ENCODE measurements around the gene COMMD9.

The COMMD9 gene

DNA sequence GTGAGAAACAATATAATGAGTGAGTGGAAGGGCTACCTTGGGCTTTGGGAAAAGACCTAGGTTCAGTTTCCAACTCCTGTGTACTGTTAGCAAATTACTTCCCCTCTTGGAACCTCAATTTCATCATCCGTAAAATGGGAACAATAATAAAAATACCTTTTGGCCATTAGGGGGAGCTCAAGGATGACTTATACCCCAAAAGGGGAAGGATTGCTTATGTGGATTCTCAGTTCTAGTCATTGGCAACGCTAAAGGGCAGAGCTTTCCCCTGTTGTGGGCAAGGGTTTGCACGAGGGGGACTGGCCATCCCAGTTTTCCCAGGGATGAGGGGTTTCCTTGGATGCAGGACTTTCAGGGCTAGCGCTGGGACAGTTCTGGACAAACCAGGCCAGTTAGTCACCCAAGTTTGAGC is 3.1 kb upstream of the COMMD9 start:
- Histone ChIP-seq H3K9ac (ENCODE audit: low read length) (no peak overlapping the region), H3K27me3 (ENCODE audit: control insufficient read depth in 1 of 2, insufficient read depth in 2 of 2, low read length in 2 of 2) (no peaks in the 10 kb centered on the region), H3K4me1 (ENCODE audit: insufficient read depth, low read length) (peaks cover 7% of the 10 kb centered on the region), H3K9me3 (ENCODE audit: low read length) (no peaks in the 10 kb centered on the region), H3K27ac (ENCODE audit: low read depth, low read length) (no peak overlapping the region), H3K36me3 (ENCODE audit: insufficient read depth, low read length) (no peaks in the 10 kb centered on the region), H3K4me3 (ENCODE audit: low read depth in 1 of 2, low read length in 2 of 2) (no peak overlapping the region)

DNA sequence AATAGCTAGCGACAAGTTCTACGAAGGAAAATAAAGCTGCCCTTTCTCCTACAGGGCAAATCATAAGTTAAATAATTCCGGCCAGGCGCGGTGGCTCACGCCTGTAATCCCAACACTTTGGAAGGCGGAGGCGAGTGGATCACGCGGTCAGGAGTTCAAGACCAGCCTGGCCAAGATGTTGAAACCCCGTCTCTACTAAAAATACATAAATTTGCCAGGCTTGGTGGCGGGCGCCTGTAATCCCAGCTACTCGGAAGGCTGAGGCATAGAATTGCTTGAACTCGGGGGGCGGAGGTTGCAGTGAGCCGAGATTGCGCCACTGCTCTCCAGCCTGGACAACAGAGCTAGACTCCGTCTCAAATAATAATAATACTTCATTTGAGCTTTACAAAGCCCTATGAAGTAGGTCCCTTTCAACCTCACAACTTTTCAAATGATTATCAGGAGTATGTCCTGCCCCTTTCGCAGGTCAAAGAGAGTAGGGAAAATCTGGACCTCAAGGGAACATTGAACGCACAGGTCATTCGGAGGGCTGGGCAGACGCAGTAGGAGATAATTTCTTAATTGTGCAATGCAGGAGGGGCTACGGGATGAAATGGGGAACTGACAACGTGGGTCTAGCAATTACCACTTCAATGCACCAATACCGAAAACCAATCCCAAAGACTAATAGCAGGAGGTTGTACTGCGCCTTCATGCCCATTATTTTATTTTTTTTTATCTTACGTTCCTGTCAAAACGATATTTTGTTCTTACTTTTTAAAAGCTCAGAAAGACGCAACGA is 590 bp downstream of the COMMD9 start:
- Histone ChIP-seq H3K9ac (ENCODE audit: low read length) (no peak overlapping the region), H3K9me3 (ENCODE audit: low read length) (no peaks in the 10 kb centered on the region), H3K4me3 (ENCODE audit: low read depth in 1 of 2, low read length in 2 of 2) (peak overlapping the region; percentile 92), H3K36me3 (ENCODE audit: insufficient read depth, low read length) (no peaks in the 10 kb centered on the region), H3K27ac (ENCODE audit: low read depth, low read length) (peak overlapping the region; percentile 71), H3K27me3 (ENCODE audit: control insufficient read depth in 1 of 2, insufficient read depth in 2 of 2, low read length in 2 of 2) (no peaks in the 10 kb centered on the region), H3K4me1 (ENCODE audit: insufficient read depth, low read length) (peaks cover 7% of the 10 kb centered on the region)

DNA sequence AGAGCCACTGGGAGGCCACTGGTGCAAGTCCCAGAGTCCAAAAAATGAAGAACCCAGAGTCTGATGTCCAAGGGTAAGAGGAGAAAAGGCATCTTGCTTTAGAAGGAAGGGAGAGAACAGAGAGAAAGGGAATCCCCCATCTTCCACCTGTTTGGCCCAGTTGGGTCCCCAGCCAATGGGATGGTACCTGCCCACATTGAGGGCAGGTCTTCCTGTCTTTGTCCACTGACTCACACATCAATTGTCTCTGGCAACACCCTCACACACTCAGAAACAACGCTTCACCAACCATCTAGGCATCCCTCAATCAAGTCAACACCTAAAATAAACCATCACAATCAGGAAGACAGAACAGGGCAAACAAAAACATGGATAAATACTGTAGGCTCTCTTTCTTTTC is 6.3 kb downstream of the COMMD9 start:
- Histone ChIP-seq H3K4me1 (ENCODE audit: insufficient read depth, low read length) (peaks cover 2% of the 10 kb centered on the region), H3K27ac (ENCODE audit: low read depth, low read length) (no peak overlapping the region), H3K9me3 (ENCODE audit: low read length) (no peaks in the 10 kb centered on the region), H3K4me3 (ENCODE audit: low read depth in 1 of 2, low read length in 2 of 2) (no peak overlapping the region), H3K9ac (ENCODE audit: low read length) (no peak overlapping the region), H3K36me3 (ENCODE audit: insufficient read depth, low read length) (peaks cover 13% of the 10 kb centered on the region), H3K27me3 (ENCODE audit: control insufficient read depth in 1 of 2, insufficient read depth in 2 of 2, low read length in 2 of 2) (no peaks in the 10 kb centered on the region)

DNA sequence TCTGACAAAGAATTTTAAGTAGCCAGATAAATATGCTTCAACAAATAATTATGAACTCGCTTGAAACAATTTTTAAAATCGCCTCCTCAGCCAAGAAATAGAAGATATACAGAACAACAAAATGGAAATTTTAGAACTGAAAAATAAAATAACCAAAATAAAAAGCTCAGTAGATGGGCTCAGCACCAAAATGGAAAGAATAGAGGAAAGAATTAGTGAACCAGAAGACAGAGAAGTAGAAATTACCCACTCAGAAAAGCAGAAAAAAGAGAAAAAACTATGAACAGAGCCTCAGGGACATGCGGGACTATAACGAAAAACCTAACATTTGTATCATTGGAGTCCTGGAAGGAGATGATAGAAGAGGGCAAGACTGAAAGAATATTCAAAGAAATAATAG is 7.4 kb downstream of the COMMD9 start:
- Histone ChIP-seq H3K9ac (ENCODE audit: low read length) (no peak overlapping the region), H3K27ac (ENCODE audit: low read depth, low read length) (no peak overlapping the region), H3K4me3 (ENCODE audit: low read depth in 1 of 2, low read length in 2 of 2) (no peak overlapping the region), H3K4me1 (ENCODE audit: insufficient read depth, low read length) (no peaks in the 10 kb centered on the region), H3K9me3 (ENCODE audit: low read length) (no peaks in the 10 kb centered on the region), H3K27me3 (ENCODE audit: control insufficient read depth in 1 of 2, insufficient read depth in 2 of 2, low read length in 2 of 2) (no peaks in the 10 kb centered on the region), H3K36me3 (ENCODE audit: insufficient read depth, low read length) (peaks cover 13% of the 10 kb centered on the region)

DNA sequence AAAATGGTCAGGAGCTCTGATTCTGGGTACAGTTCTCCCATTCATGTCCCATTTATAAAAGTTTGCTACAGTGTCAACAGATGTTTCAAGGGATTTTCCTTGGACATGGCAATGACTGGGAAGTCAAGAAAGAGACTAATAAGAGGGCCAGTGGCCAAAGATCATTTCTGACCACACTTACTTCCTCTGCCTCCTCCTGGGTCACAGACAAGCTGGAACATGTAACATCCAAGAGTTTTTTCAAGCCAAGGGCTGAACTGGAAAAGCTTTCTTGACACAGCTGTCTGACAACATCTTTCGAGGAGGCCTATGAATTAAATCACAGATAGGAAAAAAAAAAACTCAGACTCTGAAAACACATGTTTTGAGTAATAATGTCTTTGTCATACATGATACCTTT is 8.7 kb downstream of the COMMD9 start:
- H3K9ac ChIP-seq (ENCODE audit: low read length), result no peak overlapping the region
- H3K27me3 ChIP-seq (ENCODE audit: control insufficient read depth in 1 of 2, insufficient read depth in 2 of 2, low read length in 2 of 2), result no peaks in the 10 kb centered on the region
- H3K9me3 ChIP-seq (ENCODE audit: low read length), result no peaks in the 10 kb centered on the region
- peaks cover 23% of the 10 kb centered on the region for H3K36me3 ChIP-seq (ENCODE audit: insufficient read depth, low read length)
- H3K27ac ChIP-seq (ENCODE audit: low read depth, low read length), result no peak overlapping the region
- H3K4me3 ChIP-seq (ENCODE audit: low read depth in 1 of 2, low read length in 2 of 2), result no peak overlapping the region
- H3K4me1 ChIP-seq (ENCODE audit: insufficient read depth, low read length), result no peaks in the 10 kb centered on the region

DNA sequence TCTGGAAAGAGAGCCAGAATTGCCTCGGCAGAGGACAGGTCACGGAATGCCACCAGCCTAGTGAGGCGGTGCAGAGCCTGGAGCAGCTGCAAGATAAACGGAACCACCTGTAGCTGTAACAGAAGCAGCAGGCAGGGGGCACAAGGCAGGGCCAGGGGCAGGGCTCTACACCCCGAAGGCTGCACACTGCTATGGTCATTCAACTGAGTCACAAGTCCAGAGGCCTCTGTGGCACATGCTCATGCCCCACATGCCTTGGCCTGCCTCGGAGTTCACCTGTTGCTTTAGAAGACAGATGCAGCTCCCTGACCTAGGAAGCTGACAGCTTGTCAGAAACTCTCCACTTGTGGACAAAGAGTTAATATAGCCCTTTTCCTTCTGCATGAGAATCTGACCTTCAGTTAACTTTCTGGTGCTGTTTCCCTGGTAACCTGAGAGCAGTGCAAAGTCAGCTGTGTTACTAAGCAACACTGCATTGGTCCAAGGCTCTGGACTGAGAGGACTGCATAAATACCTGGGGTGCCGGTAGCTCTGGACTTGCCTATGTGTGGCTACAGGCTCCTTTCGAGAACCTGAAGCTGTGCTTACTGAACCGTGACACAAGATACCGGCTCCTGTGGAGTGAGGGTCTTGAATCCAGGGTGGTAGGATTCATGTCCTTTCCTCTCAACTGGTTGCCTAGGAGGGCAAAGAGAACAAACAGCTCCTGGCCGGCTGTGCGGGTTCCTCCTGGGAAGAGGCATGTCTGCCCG is 10.5 kb downstream of the COMMD9 start:
- no peaks in the 10 kb centered on the region for H3K9me3 ChIP-seq (ENCODE audit: low read length)
- no peak overlapping the region for H3K4me3 ChIP-seq (ENCODE audit: low read depth in 1 of 2, low read length in 2 of 2)
- no peaks in the 10 kb centered on the region for H3K27me3 ChIP-seq (ENCODE audit: control insufficient read depth in 1 of 2, insufficient read depth in 2 of 2, low read length in 2 of 2)
- H3K36me3 ChIP-seq (ENCODE audit: insufficient read depth, low read length), result peaks cover 36% of the 10 kb centered on the region
- no peaks in the 10 kb centered on the region for H3K4me1 ChIP-seq (ENCODE audit: insufficient read depth, low read length)
- no peak overlapping the region for H3K9ac ChIP-seq (ENCODE audit: low read length)
- no peak overlapping the region for H3K27ac ChIP-seq (ENCODE audit: low read depth, low read length)

DNA sequence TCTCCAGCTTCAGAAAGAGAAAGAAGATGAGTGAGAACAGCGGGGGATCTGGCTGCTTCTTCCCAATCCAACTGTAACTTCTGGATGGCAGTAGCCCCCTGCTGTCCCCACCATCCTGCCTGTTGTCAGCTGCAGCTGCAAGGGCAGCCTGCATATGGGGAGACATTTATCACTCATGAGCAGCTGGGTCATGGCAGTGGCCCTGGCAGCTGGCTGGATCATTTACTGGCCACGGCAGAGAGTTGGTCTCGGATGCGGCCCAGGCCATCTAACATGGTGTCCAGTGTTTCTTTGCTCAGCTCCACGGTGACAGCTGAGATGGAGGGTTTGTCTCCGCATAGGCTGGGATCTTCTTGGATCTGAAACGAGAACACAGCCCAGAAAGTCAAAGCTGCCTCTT is 14.8 kb downstream of the COMMD9 start:
- H3K27ac ChIP-seq (ENCODE audit: low read depth, low read length), result no peak overlapping the region
- no peaks in the 10 kb centered on the region for H3K27me3 ChIP-seq (ENCODE audit: control insufficient read depth in 1 of 2, insufficient read depth in 2 of 2, low read length in 2 of 2)
- no peak overlapping the region for H3K9ac ChIP-seq (ENCODE audit: low read length)
- no peak overlapping the region for H3K4me3 ChIP-seq (ENCODE audit: low read depth in 1 of 2, low read length in 2 of 2)
- H3K9me3 ChIP-seq (ENCODE audit: low read length), result peaks cover 6% of the 10 kb centered on the region
- H3K36me3 ChIP-seq (ENCODE audit: insufficient read depth, low read length), result peaks cover 60% of the 10 kb centered on the region
- H3K4me1 ChIP-seq (ENCODE audit: insufficient read depth, low read length), result no peaks in the 10 kb centered on the region

DNA sequence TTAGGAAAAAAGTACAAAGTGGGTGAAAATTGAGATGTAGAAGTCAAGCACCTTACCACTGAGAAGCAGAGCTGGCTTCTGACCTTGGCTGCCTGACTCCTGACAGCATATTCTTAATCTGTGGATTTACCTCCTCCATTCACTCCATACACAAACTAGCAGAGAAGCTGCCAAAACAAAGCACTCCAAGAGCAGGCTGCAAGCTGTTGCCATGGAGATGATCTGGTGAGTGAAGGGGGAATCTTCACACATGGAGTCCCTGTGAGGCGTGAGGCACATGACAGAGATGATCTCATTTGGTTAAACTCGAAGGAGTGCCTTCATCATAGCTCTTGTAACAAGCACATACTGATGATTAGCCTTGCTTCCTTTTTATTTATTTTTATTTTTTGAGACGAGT is 16.1 kb downstream of the COMMD9 start:
- Histone ChIP-seq H3K4me3 (ENCODE audit: low read depth in 1 of 2, low read length in 2 of 2) (no peak overlapping the region), H3K36me3 (ENCODE audit: insufficient read depth, low read length) (peaks cover 48% of the 10 kb centered on the region), H3K9me3 (ENCODE audit: low read length) (peaks cover 6% of the 10 kb centered on the region), H3K4me1 (ENCODE audit: insufficient read depth, low read length) (no peaks in the 10 kb centered on the region), H3K9ac (ENCODE audit: low read length) (no peak overlapping the region), H3K27me3 (ENCODE audit: control insufficient read depth in 1 of 2, insufficient read depth in 2 of 2, low read length in 2 of 2) (no peaks in the 10 kb centered on the region), H3K27ac (ENCODE audit: low read depth, low read length) (no peak overlapping the region)

DNA sequence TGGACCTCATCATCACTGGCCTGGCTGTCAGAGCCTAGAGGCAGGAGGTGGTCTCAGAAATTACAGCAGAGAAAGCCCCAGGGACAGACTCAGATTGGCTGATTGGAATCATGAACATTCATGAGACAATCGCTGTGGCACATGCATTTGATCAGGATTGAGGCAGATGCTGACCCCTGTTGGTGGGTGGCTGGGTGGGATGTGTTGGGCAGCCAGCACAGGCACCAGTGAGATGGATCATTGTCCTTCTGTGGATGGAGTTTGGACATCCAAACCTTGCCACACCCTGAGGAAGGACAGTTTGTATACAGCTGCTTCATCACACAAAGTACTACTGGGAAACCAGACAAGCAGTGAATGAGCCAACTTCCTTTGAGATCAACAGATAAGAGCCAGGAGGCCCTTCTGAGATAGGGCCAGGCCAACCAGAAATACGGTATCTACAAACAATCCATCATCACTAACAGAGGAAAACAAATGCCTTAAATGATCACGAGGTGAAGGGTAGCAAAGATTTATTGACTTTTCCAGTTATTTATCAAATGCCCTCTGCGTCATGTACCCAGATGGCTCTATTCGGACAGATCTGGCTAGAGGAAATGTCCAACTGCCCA is 17.3 kb downstream of the COMMD9 start:
- H3K9me3 ChIP-seq (ENCODE audit: low read length), result peaks cover 6% of the 10 kb centered on the region
- H3K4me3 ChIP-seq (ENCODE audit: low read depth in 1 of 2, low read length in 2 of 2), result no peak overlapping the region
- H3K27ac ChIP-seq (ENCODE audit: low read depth, low read length), result no peak overlapping the region
- peaks cover 48% of the 10 kb centered on the region for H3K36me3 ChIP-seq (ENCODE audit: insufficient read depth, low read length)
- H3K4me1 ChIP-seq (ENCODE audit: insufficient read depth, low read length), result no peaks in the 10 kb centered on the region
- no peaks in the 10 kb centered on the region for H3K27me3 ChIP-seq (ENCODE audit: control insufficient read depth in 1 of 2, insufficient read depth in 2 of 2, low read length in 2 of 2)
- H3K9ac ChIP-seq (ENCODE audit: low read length), result no peak overlapping the region

DNA sequence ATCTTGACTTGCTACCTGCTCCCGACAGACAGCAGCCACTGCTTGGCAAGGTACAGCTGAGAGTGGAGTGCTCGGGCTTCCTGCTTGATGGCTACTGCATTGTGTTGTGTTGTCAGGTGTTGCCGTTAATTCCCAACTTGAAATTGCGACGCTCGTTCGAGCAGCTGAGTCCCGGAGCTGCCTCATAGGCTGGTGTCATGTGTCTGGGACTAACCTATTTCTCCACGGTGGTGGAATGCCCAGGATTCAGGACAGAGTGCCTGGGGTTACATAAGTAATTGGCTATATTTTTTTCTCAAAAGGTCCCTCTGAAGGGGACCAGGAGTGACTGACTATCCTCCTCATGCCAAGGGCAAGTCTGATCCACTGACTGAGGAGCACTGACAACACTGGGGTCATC is 18.5 kb downstream of the COMMD9 start:
- Histone ChIP-seq H3K9ac (ENCODE audit: low read length) (no peak overlapping the region), H3K4me1 (ENCODE audit: insufficient read depth, low read length) (no peaks in the 10 kb centered on the region), H3K27ac (ENCODE audit: low read depth, low read length) (no peak overlapping the region), H3K9me3 (ENCODE audit: low read length) (peaks cover 6% of the 10 kb centered on the region), H3K4me3 (ENCODE audit: low read depth in 1 of 2, low read length in 2 of 2) (no peak overlapping the region), H3K36me3 (ENCODE audit: insufficient read depth, low read length) (peaks cover 38% of the 10 kb centered on the region), H3K27me3 (ENCODE audit: control insufficient read depth in 1 of 2, insufficient read depth in 2 of 2, low read length in 2 of 2) (no peaks in the 10 kb centered on the region)

DNA sequence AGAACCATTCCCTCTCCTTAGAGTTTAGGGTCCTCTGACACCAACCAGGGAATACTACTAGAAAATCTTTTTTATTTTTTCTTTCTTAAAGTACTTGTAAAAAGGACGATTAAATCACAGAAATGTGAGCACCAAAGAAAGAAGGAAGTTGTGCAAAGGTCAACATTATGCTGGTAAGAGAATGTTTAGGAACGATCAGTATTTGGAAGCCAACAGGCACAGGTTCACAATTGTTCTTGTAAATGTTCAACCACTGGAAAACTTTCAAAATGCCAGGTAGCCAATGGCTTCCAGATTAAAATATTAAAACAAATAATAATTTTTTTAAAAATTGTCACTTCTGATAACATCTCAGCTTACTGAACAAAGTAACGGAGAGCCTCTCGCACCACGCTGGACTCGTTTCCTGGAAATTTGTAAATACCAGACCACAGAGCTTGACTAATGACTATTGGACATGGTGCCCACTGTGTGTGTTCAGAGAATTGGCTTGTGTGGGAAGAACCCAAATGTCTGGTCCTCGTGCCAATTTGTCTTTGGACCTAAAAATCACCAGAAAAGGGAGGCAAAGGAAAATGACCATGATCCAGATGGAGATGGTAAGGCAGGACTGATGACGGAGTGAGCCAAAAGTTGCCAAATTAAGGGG is 20.8 kb downstream of the COMMD9 start:
- H3K36me3 ChIP-seq (ENCODE audit: insufficient read depth, low read length), result peaks cover 24% of the 10 kb centered on the region
- no peaks in the 10 kb centered on the region for H3K4me1 ChIP-seq (ENCODE audit: insufficient read depth, low read length)
- H3K9ac ChIP-seq (ENCODE audit: low read length), result no peak overlapping the region
- no peak overlapping the region for H3K4me3 ChIP-seq (ENCODE audit: low read depth in 1 of 2, low read length in 2 of 2)
- H3K27ac ChIP-seq (ENCODE audit: low read depth, low read length), result no peak overlapping the region
- H3K9me3 ChIP-seq (ENCODE audit: low read length), result peaks cover 6% of the 10 kb centered on the region
- H3K27me3 ChIP-seq (ENCODE audit: control insufficient read depth in 1 of 2, insufficient read depth in 2 of 2, low read length in 2 of 2), result no peaks in the 10 kb centered on the region
